HepG2 (cell line): ENCODE measurements around the gene WWP2. TPM values are rescaled to one million over a fixed set of nuclear protein-coding genes. Genes with fewer than 3 reads are reported as not detected.
A peak's percentile ranks its signal among the peaks of the same experiment; 100 is the strongest.

Experiments used
- ADNP ChIP-seq: sonication (generic); formaldehyde crosslinking; IDR thresholded peaks from 2 replicates; pipeline ENCODE4 v1.4.0; 2020; ENCODE audit warnings: missing genetic modification reagents
- ARID5B ChIP-seq: IDR thresholded peaks from 2 replicates; pipeline ENCODE4 v1.4.0; 2020; ENCODE audit warnings: mild to moderate bottlenecking, missing genetic modification reagents
- ARNTL ChIP-seq: sonication (generic); formaldehyde crosslinking; IDR thresholded peaks from 2 replicates; pipeline ENCODE4 v1.4.0; 2020; ENCODE audit warnings: mild to moderate bottlenecking, missing genetic modification reagents
- BCL6 ChIP-seq: IDR thresholded peaks from 2 replicates; pipeline ENCODE4 v1.6.1; 2016; ENCODE audit warnings: missing genetic modification reagents, missing compliant biosample characterization
- CBX5 ChIP-seq: sonication (generic); formaldehyde crosslinking; IDR thresholded peaks from 2 replicates; pipeline ENCODE4 v1.4.0; 2020; ENCODE audit warnings: missing genetic modification reagents, borderline replicate concordance
- FOSL2 ChIP-seq: sonication (generic); formaldehyde crosslinking; IDR thresholded peaks from 2 replicates; pipeline ENCODE4 v1.4.0; 2020; ENCODE audit warnings: missing genetic modification reagents
- GTF2F1 ChIP-seq: fragments of 150-350 bp; IDR thresholded peaks from 2 replicates; pipeline ENCODE4 v1.6.1; 2014; ENCODE audit warnings: low read length
- MEIS1 ChIP-seq: sonication (generic); formaldehyde crosslinking; IDR thresholded peaks from 2 replicates; pipeline ENCODE4 v1.9.0; 2021; ENCODE audit warnings: mild to moderate bottlenecking, missing genetic modification reagents, moderate library complexity, borderline replicate concordance
- MIXL1 ChIP-seq: IDR thresholded peaks from 2 replicates; pipeline ENCODE4 v1.6.1; 2016
- NR2F2 ChIP-seq: IDR thresholded peaks from 2 replicates; pipeline ENCODE4 v1.6.1; 2012; ENCODE audit warnings: low read depth, inconsistent platforms, borderline replicate concordance
- SMC3 ChIP-seq: IDR thresholded peaks from 2 replicates; pipeline ENCODE4 v1.6.1; 2011; ENCODE audit warnings: low read length, improper control_type of control experiment
- TEAD2 ChIP-seq: sonication (generic); formaldehyde crosslinking; IDR thresholded peaks from 2 replicates; pipeline ENCODE4 v1.9.0; 2021; ENCODE audit warnings: missing genetic modification reagents
- TRIM22 ChIP-seq: fragments of 450-650 bp; IDR thresholded peaks from 2 replicates; pipeline ENCODE4 v1.6.1; 2017
- YEATS2 ChIP-seq: sonication (generic); formaldehyde crosslinking; IDR thresholded peaks from 2 replicates; pipeline ENCODE4 v1.4.0; 2020; ENCODE audit warnings: missing genetic modification reagents, borderline replicate concordance
- ZNF275 ChIP-seq: sonication (generic); formaldehyde crosslinking; IDR thresholded peaks from 2 replicates; pipeline ENCODE4 v1.8.0; 2022; ENCODE audit warnings: missing genetic modification reagents, mild to moderate bottlenecking, inconsistent platforms, borderline replicate concordance
- ZNF354B ChIP-seq: sonication (generic); formaldehyde crosslinking; IDR thresholded peaks from 2 replicates; pipeline ENCODE4 v1.8.0; 2022; ENCODE audit warnings: mild to moderate bottlenecking, missing genetic modification reagents
- ZNF556 ChIP-seq: sonication (generic); formaldehyde crosslinking; IDR thresholded peaks from 2 replicates; pipeline ENCODE4 v1.4.0; 2020; ENCODE audit warnings: mild to moderate bottlenecking, missing genetic modification reagents, borderline replicate concordance
- ZNF576 ChIP-seq: sonication (generic); formaldehyde crosslinking; IDR thresholded peaks from 2 replicates; pipeline ENCODE4 v1.4.0; 2020; ENCODE audit warnings: mild to moderate bottlenecking, missing genetic modification reagents
- polyA plus RNA-seq, 8 experiments: library from polyadenylated mRNA; depleted of rRNA in 3 of 8; stranded (reverse) in 7 of 8; unstranded in 1 of 8; fragments of >200 nt; fragmentation: Illumina TruSeq in 4 of 8; extraction: Trizol in 4 of 8; gene quantifications; 2 replicates each; pipeline versions ENCODE4 v1.2.1 to v1.2.3, GENCODE V29; 2011 to 2016; ENCODE audit warnings: low read depth in 4 of 8, missing spikeins in 1 of 8, mixed read lengths in 1 of 8; ENCODE audit not compliant: insufficient read depth in 1 of 8
- total RNA-seq, 5 experiments: library from RNA; depleted of rRNA; stranded (reverse); fragments of >200 nt; fragmentation: Illumina TruSeq; extraction: Trizol; gene quantifications; 2 replicates each; pipeline ENCODE4 v1.2.3, GENCODE V29; 2016; ENCODE audit warnings: low read depth in 1 of 5
- TF ChIP-seq, protein P1 (sequence below), 2 experiments: sonication (generic) in 1 of 2; formaldehyde crosslinking in 1 of 2; IDR thresholded peaks; 2 replicates each; pipeline versions ENCODE4 v1.4.0 to v1.6.1; 2018 to 2020; ENCODE audit warnings: missing genetic modification reagents in 2 of 2, borderline replicate concordance in 1 of 2, low read depth in 1 of 2, mild to moderate bottlenecking in 1 of 2, missing biosample characterization in 1 of 2

WWP2 gene
- total and polyA plus RNA-seq, 2 of the 13 experiments (the other 11 are each of a cell fraction or from before 2014, with no cell fraction given): 11.4 to 28.2 TPM

- TF ChIP-seq, protein P1, sequence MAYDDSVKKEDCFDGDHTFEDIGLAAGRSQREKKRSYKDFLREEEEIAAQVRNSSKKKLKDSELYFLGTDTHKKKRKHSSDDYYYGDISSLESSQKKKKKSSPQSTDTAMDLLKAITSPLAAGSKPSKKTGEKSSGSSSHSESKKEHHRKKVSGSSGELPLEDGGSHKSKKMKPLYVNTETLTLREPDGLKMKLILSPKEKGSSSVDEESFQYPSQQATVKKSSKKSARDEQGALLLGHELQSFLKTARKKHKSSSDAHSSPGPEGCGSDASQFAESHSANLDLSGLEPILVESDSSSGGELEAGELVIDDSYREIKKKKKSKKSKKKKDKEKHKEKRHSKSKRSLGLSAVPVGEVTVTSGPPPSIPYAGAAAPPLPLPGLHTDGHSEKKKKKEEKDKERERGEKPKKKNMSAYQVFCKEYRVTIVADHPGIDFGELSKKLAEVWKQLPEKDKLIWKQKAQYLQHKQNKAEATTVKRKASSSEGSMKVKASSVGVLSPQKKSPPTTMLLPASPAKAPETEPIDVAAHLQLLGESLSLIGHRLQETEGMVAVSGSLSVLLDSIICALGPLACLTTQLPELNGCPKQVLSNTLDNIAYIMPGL (CRISPR knock-in tag; IDR thresholded peaks at IDR 0.05; ENCODE audit: borderline replicate concordance in 1 of 2, low read depth in 1 of 2): 0 out of 4 replicates have a peak, but pooled peaks of 1 of the 2 experiments have one; percentile 38
- TF ChIP-seq CBX5 (CRISPR knock-in tag): no peak
- TF ChIP-seq ZNF556: no peak
- TF ChIP-seq YEATS2 (CRISPR knock-in tag): no peak
- TF ChIP-seq NR2F2: no peak
- TF ChIP-seq TEAD2 (CRISPR knock-in tag): no peak
- no peak for TF ChIP-seq ZNF354B (CRISPR knock-in tag)
- no peak for TF ChIP-seq GTF2F1
- no peak for TF ChIP-seq ZNF275 (CRISPR knock-in tag)
- peak; percentile 38 for TF ChIP-seq BCL6
- TF ChIP-seq TRIM22: no peak
- no peak for TF ChIP-seq ADNP (CRISPR knock-in tag)
- peak; percentile 86 for TF ChIP-seq FOSL2 (CRISPR knock-in tag)
- TF ChIP-seq SMC3: no peak; the same call in 1 of the 2 replicates
- no peak for TF ChIP-seq ZNF576 (CRISPR knock-in tag)
- TF ChIP-seq ARNTL: no peak
- TF ChIP-seq MEIS1 (CRISPR knock-in tag): 0 out of 2 replicates have a peak, but pooled peaks have one; percentile 81
- peak; percentile 48; the same call in 1 of the 2 replicates for TF ChIP-seq MIXL1 (CRISPR knock-in tag)
- TF ChIP-seq ARID5B (CRISPR knock-in tag): peak; percentile 87
These were observed 83.0 kb downstream of the WWP2 start (continued) for GRCh38 chr16:69845181-69845580.
